ENCODE data around the gene MAP3K5.
A peak's percentile ranks its signal among the peaks of the same experiment; 100 is the strongest.

- TF ChIP-seq CTCF (IDR thresholded peaks at IDR 0.05) (peak; percentile 73 to 88 (median 81)), EP300 (IDR thresholded peaks at IDR 0.05) (no peak)
These were observed 241.8 kb downstream of the MAP3K5 start, which contains the start of gene MAP7 for GRCh38 chr6:136550330-136551071.
